HG02938 (cell line): ENCODE results near the gene NEU1.
"Not testable (repeated sequence)": the region's sequence is repeated elsewhere in the genome, so short reads cannot be mapped to it uniquely, and the experiment has no call there.

Experiments
- ATAC-seq: cut with Tn5 transposase; IDR thresholded peaks from one replicate; pipeline ENCODE4 v1.9.1; 2021; ENCODE audit warnings: mild to moderate bottlenecking, moderate library complexity; ENCODE audit not compliant: unreplicated experiment

Gene NEU1

DNA sequence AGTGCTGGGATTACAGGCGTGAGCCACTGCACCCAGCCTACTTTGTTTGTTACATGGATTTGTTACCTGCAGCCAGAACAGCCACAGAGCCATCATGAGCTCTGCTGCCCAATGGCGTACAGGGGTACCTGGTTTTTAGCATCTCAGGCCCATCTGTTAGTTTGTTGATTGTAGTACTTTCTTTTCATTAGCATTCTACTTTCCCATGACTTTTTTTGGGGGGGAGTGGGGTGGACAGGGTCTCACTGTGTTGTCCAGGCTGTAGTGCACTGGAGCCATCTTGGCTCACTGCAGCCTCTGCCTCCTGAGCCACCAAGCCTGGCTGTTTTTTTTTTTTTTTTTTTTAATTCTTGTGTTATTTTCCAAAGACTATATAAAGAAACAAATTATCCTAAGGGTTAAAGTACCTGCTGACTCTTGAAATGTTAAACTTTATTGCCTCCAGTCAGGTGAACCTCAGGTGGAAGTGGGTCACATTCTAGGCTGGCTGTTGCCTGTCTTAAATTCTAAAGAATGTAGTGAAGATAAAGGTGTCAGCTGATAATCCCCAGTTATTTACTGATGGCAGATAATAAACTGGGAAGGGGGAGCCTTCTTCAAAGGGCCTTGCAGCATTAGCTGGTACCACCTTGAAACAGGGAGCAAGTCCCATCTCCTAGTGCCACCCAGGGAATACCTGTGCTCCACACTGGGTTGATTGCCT is 15.2 kb downstream of the NEU1 start:
- no peak for ATAC-seq

DNA sequence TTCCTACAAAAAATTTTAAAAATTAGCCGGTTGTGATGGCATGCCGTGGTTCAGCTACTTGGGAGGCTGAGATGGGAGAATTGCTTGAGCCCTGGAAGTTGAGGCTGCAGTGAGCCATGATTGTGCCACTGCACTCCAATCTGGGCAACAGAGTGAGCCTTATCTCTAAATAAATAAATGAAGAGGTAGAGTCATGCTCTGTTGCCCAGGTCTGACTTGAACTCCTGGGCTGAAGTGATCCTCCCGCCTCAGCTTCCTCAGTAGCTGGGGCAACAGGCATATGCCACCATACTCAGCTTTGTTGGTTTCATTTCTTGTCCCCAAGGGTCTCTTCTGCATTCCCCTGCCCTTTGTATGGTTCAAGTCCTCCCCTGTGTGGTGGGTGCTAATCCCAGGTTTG is 18.1 kb downstream of the NEU1 start:
- no peak for ATAC-seq

DNA sequence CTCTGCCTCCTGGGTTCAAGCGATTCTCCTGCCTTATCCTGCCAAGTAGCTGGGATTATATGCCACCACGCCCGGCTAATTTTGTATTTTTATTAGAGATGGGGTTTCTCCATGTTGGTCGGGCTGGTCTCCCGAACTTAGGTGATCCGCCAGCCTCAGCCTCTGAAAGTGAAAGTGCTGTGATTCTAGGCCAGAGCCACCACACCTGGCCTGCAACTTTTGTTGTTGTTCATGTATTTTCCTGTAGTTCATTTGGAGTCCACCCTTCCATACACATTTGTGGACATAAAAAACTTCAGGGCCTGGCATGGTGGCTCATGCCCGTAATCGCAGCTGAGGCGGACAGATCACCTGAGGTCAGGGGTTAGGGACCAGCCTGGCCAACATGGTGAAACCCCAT is 20.6 kb downstream of the NEU1 start:
- no peak for ATAC-seq

DNA sequence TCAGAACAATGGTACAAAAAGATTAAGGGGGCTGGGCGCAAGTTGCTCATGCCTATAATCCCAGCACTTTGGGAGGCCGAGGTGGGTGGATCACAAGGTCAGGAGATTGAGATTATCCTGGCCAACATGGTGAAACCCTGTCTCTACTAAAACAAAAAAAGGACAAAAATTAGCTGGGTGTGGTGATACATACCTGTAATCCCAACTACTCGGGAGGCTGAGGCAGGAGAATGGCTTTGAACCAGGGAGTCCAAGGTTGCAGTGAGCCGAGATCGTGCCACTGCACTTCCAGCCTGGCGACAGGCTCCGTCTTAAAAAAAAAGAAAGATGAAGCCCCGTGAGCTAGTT is 22.9 kb downstream of the NEU1 start:
- ATAC-seq: not testable (repeated sequence)

DNA sequence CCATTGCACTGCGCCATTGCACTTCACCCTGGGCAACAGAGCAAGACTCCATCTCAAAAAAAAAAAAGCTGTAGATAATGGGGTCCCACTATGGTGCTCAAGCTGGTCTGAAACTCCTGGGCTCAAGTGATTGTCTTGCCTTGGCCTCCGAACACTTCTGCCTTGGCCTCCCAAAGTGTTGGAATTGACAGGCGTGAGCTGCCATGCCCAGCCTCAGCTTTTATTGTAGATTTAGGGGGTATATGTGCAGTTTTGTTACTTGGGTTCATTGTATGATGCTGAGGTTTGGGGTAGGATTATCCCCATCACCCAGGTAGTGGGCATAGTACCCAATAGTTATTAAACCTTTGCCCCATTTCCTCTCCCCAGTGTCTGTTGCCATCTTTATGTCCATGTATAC is 23.7 kb downstream of the NEU1 start:
- ATAC-seq: no peak

DNA sequence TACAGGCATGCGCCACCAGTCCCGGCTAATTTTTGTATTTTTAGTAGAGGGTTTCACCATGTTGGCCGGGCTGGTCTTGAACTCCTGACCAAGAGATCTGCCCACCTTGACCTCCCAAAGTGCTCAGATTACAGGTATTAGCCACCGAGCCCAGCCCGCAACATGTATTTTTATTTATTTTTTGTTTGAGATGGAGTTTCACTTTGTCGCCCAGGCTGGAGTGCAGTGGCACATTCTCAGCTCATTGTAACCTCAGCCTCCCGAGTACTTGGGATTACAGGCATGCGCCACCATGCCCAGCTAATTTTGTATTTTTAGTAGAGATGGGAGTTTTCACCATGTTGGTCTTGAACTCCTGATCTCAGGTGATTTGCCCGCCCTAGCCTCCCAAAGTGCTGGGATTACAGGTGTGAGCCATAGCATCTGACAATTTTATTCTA is 24.5 kb downstream of the NEU1 start:
- not testable (repeated sequence) for ATAC-seq

DNA sequence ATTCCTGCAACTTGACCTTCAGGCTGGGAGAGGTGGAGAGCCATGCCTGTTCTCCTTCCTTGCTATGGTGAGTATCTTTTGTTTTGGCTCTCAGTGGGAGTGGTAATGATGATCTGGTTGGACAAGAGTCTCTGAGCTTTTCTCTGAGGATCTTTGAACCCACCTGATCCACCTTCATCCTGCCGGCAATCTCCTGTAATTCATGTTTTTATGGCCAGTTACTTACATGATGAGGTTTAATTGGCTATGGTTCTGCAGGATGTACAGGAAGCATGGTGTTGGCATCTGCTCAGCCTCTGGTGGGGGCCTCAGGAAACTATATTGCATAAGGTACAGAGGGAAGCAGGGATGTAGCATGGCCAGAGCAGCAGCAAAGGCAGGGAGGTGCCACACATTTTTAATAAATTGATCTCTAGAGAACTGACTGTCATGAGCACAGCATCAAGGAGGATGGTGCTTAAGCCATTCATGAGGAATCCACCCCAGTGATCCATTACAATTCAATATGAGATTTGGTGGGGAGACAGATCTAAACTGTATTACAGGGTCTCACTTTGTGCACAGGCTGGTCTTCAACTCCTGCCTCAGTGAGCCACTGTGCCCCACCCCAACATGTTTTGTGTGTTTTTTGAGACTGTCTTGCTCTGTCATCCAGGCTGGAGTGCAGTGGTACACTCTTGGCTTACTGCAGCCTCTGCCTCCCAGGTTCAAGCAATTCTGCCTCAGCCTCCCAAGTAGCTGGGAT is 25.1 kb downstream of the NEU1 start:
- no peak for ATAC-seq

DNA sequence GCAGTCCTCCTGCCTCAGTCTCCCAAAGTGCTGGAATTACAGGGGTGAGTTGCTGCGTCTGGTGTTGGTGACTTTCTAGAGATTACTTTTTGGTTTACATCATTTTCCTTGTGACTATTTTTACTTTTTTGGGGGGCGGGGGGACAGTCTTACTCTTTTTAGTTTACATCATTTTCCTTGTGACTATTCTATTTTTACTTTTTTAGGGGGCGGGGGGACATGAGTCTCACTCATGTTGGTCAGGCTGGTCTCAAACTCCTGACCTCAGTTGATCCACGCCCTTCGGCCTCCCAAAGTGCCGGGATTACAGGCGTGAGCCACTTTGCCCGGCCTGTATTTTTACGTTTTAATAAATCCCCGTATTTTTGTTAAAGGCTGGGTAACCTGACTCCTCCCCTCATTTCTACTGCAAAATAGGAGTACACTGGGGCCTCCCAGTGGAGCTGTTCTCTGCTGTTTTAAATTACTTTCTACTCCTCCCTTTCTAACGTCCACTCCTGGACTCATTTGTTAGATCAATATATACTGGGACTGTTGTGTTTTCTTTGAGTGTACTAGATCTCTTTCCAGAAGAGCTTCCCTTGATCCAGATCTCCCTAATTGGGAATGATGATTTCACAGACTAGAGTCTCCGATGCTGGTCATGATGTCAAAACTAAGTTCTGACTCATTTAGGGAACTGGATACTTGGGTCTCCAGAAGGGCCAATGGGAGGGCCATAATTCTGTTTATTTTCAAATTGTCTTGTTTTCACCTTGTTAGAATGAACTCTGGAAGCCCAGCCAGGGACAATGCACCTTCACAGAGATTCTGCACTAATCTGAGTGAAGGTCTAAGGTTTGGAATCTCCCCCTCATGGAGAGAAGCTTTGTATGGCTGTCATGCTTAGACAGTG is 25.9 kb downstream of the NEU1 start:
- ATAC-seq: no peak

DNA sequence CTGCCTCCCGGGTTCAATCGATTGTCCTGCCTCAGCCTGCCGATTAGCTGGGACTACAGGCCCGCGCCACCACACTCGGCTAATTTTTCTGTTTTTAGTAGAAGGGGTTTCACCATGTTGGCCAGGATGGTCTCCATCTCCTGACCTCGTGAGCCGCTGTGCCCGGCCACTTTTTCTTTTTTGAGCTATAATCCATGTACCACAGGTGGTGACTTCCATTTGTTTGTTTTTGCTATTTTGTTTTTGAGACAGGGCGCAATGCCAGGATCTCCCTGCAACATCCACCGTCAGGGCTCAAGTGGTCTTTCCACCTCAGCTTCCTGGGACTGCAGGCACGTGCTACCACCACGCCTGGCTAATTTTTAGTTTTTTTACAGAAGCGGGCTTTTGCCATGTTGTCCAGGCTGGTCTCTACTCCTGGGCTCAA is 26.6 kb downstream of the NEU1 start:
- ATAC-seq: no peak

DNA sequence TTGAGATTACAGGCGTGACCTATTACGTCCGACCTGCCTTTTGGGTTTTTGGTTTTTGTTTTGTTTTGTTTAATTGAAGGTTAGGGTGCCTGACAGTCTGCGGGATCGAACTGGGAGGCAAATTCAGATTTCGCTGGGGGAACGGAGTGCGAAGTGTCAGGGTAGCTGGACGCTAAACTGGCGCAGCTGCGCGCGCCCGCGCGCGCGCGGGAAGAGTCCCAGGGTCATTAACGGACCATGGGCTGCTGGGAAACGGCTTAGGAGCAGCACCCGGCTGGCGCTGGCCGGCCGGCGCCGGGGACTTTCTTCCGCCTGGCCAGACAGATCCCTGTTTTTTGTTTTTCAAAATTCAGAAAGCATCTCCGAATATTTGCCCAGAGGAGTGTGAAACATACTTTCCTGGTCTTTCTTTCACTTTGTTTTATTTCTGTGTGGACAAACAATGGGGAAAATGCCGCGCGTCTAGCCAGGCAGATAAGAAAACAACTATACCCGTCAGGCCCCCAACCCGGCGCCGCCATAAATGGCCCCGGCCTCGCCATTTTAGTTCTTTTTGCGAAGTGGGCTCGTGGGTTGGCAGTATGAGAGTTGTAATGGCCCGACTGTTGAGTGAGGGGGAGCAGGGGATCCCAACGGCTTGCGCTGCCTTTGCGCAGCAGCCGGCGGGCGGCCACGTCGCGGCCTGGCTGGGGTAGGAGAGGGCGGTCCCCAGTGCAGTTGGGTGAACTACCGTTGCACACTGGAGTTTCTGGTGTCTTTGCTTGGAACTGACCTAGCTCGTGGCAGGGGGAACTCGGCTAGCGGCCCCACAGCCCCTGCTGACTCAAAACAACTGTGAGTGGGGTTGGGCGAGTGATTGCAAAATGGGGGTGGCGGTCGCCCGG is 28.0 kb downstream of the NEU1 start:
- ATAC-seq: no peak

DNA sequence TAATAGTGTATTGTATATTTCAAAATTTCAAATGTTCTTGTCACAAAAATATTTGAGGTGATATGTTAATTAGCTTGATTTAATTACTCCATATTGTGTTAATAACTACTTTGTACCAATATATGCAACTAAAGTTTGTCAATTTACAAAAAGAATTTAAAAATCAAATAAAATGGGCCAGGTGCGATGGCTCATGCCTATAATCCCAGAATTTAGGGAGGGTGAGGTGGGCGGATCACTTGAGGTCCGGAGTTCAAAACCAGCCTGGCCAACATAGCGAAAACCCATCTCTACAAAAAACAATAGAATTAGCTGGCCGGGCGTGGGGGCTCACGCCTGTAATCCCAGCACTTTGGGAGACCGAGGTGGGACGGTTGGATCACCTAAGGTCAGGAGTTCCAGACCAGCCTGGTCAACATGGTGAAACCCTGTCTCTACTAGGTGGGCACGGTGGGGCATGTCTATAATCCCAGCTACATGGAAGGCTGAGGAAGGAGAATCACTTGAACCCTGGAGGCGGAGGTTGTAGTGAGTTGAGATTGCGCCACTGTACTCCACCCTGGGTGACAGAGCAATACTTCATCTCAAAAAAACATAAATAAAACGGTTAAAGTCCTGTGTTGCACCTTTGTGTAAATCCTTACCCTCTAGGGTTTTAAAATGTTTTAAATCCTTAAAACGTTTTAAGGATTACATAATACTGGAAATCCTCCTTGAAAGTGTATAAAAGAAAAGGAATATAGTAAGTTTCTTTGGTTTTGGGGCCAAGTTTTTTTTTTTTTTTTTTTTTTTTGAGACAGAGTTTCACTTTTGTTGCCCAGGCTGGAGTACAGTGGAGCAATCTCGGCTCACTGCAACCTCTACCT is 31.0 kb downstream of the NEU1 start:
- ATAC-seq: no peak

DNA sequence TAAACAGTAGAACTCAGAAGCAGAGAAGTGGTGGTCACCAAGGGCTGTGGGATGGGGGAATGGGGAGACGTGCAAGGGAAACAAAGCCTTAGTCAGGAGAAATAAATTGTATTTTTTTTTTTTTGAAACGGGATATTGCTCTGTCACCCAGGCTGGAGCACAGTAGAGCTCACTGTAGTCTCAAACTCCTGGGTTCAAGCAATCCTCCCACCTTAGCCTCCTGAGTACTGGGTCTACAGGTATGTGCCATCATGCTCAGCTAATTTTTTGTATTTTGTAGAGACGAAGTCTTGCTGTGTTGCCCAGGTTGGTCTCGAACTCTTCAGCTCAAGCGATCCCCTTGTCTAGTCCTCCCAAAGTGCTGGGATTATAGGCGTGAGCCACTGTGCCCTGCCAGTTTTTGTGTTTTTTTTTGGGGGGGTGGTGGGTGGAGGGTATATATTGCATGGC is 31.7 kb downstream of the NEU1 start:
- ATAC-seq: no peak

DNA sequence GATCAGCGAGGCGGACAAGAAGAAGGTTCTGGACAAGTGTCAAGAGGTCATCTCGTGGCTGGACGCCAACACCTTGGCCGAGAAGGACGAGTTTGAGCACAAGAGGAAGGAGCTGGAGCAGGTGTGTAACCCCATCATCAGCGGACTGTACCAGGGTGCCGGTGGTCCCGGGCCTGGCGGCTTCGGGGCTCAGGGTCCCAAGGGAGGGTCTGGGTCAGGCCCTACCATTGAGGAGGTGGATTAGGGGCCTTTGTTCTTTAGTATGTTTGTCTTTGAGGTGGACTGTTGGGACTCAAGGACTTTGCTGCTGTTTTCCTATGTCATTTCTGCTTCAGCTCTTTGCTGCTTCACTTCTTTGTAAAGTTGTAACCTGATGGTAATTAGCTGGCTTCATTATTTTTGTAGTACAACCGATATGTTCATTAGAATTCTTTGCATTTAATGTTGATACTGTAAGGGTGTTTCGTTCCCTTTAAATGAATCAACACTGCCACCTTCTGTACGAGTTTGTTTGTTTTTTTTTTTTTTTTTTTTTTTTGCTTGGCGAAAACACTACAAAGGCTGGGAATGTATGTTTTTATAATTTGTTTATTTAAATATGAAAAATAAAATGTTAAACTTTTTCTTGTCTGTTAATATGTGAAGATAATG is 32.9 kb downstream of the NEU1 start:
- ATAC-seq: no peak

DNA sequence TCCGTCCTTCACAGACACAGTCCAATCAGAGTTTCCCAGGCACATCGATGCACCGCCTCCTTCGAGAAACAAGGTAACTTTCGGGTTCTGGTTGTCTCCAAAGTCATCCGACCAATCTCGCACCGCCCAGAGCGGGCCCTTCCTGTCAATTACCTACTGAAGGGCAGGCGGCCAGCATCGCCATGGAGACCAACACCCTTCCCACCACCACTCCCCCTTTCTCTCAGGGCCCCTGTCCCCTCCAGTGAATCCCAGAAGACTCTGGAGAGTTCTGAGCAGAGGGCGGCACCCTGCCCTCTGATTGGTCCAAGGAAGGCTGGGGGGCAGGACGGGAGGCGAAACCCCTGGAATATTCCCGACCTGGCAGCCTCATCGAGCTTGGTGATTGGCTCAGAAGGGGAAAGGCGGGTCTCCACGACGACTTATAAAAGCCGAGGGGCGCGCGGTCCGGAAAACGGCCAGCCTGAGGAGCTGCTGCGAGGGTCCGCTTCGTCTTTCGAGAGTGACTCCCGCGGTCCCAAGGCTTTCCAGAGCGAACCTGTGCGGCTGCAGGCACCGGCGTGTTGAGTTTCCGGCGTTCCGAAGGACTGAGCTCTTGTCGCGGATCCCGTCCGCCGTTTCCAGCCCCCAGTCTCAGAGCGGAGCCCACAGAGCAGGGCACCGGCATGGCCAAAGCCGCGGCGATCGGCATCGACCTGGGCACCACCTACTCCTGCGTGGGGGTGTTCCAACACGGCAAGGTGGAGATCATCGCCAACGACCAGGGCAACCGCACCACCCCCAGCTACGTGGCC is 35.1 kb downstream of the NEU1 start, which contains the start of gene HSPA1B:
Gene HSPA1B, plus strand, starts transcription at position 453 of the 794 bp plus-strand sequence. Its CDS starts 213 bp downstream, at position 666.
- ATAC-seq: peak; percentile 64

DNA sequence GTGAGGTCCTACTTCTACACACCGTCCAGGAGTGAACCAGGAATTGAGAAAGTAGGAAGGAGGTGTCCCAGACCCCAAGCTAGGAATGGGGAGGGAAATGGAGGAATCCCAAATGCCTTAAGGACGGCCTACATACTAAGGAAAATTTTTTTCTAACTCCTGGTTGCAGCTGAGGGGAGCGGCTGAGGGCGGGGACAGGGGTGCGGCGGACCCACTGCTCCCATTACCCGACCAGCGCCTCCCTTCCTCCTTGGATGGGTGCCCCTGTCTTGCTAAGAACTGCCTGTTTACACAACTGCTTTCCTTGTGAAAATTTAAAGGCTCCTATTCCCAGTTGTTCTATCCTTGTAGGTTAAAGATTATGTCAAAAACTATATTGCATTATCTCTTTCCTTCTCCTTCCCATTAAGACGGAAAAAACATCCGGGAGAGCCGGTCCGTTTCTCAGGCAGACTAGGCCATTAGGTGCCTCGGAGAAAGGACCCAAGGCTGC is 35.8 kb downstream of the NEU1 start:
- ATAC-seq: no peak

DNA sequence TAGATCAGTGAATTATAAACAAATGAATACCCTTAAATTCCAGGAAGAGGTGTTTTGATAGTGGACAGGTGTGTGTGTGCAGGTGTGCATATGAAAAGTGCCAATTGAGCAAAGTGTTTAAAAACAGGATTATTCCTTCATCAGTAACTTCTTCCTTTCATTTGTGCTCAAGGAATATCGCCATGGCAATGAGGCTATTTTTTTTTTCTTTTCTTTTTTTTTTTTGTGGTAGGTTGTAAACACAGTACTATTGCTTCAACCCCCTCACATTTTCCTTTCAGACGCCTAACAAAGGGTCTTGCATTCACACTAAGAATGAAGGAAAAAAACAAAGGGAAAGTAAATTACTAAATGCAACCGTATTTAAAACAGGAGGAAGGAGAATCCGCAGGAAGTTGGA is 37.1 kb downstream of the NEU1 start:
- ATAC-seq: no peak

DNA sequence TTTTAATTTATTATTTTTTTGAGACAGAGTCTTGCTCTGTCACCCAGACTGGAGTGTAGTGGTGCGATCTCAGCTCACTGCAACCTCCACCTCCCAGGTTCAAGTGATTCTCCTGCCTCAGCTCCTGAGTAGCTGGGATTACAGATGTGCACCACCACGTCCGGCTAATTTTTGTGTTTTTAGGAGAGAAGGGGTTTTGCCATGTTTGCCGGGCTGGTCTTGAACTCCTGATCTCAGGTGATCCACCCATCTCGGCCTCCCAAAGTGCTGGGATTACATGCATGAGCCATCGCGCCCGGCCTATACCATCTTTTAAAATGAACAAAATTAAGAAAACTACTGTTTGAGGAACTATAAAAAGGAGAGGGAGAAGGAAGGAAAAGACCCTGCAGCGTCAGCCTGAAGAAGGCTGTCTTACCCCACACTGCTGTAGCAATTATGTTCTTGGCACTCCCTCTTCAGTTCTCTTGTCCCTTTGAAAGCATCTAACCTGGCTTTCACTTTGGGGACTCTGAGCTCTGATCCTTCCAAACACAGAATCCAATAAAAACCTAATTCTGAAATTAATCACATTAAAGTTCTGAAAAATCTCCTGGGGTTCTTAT is 38.9 kb downstream of the NEU1 start:
- ATAC-seq: not testable (repeated sequence)
